H1 (cell line): ENCODE measurements around the gene LTO1. TPM values are rescaled to one million over a fixed set of nuclear protein-coding genes. Genes with fewer than 3 reads are reported as not detected.

ENCODE experiments used
- CTCF ChIA-PET: fragments of 300-600 bp; sonication (Branson Sonifier 250); formaldehyde crosslinking; loops from one replicate; lab custom pipeline; 2021; ENCODE audit not compliant: partially characterized antibody; lab: Charles Lee
- POLR2A ChIA-PET: fragments of 300-600 bp; sonication (Branson Sonifier 250); formaldehyde crosslinking; loops from one replicate; lab custom pipeline; 2021; ENCODE audit warnings: inconsistent platforms; ENCODE audit not compliant: partially characterized antibody; lab: Charles Lee
- DNase-seq, 2 experiments: peaks; one replicate each; pipeline versions ENCODE4 v3.0.0 to v3.0.0-alpha.2; 2010 to 2022; ENCODE audit warnings: low spot score in 2 of 2, low read depth in 1 of 2, mixed read lengths in 1 of 2
- FAIRE-seq: peaks from 2 replicates; lab custom pipeline; 2011; peaks lifted over from hg19 to GRCh38; lab: Jason Lieb, UNC
- H2AFZ ChIP-seq: 2 replicates; pipeline ENCODE4 v1.8.1; 2012; ENCODE audit warnings: low read length, inconsistent platforms
- H2AK5ac ChIP-seq: 2 replicates; pipeline ENCODE4 v1.6.1; 2013; ENCODE audit warnings: low read depth, low read length
- H2BK120ac ChIP-seq: replicated peaks from 2 replicates; pipeline ENCODE3; 2013; ENCODE audit warnings: low read depth, low read length, inconsistent platforms
- H2BK12ac ChIP-seq: 2 replicates; pipeline ENCODE4 v1.6.1; 2013; ENCODE audit warnings: low read depth, low read length
- H2BK15ac ChIP-seq: 2 replicates; pipeline ENCODE4 v1.6.1; 2013; ENCODE audit warnings: low read length
- H2BK20ac ChIP-seq: 2 replicates; pipeline ENCODE4 v1.6.1; 2013; ENCODE audit warnings: low read length
- H2BK5ac ChIP-seq: 2 replicates; pipeline ENCODE4 v1.6.1; 2013; ENCODE audit warnings: low read depth, low read length
- H3K14ac ChIP-seq: 2 replicates; pipeline ENCODE4 v1.6.1; 2013; ENCODE audit warnings: inconsistent platforms; ENCODE audit not compliant: insufficient read length
- H3K18ac ChIP-seq: 2 replicates; pipeline ENCODE4 v1.6.1; 2013; ENCODE audit warnings: low read length; ENCODE audit errors: extremely low read depth
- H3K23ac ChIP-seq: 2 replicates; pipeline ENCODE4 v1.6.1; 2013; ENCODE audit warnings: inconsistent platforms; ENCODE audit not compliant: insufficient read length
- H3K23me2 ChIP-seq: 2 replicates; pipeline ENCODE4 v1.6.1; 2013; ENCODE audit warnings: low read depth, low read length
- H3K27ac ChIP-seq: 2 replicates; pipeline ENCODE4 v1.6.1; 2011; ENCODE audit warnings: low read depth, low read length, inconsistent platforms
- H3K27me3 ChIP-seq, 4 experiments: replicated peaks in 1 of 4; 1 replicate in 1 of 4; 2 replicates in 3 of 4; pipeline versions ENCODE4 v1.6.1 to v1.8.1; 2011 to 2013; ENCODE audit warnings: low read length in 3 of 4, mild to moderate bottlenecking in 3 of 4, inconsistent platforms in 2 of 4, mixed read lengths in 2 of 4, moderate library complexity in 1 of 4; ENCODE audit not compliant: control insufficient read depth in 3 of 4, insufficient read depth in 3 of 4; ENCODE audit errors: extremely low read depth in 1 of 4
- H3K36me3 ChIP-seq, 4 experiments: 2 replicates each; pipeline versions ENCODE4 v1.6.1 to v1.8.1; 2011 to 2013; ENCODE audit warnings: mild to moderate bottlenecking in 4 of 4, low read length in 3 of 4, moderate library complexity in 2 of 4, control low read depth in 1 of 4, inconsistent platforms in 1 of 4; ENCODE audit not compliant: insufficient read depth in 4 of 4, control insufficient read depth in 2 of 4
- H3K4ac ChIP-seq: replicated peaks from 2 replicates; pipeline ENCODE3; 2013; ENCODE audit warnings: low read length, low read depth, mixed read lengths, inconsistent platforms; ENCODE audit not compliant: insufficient read length
- H3K4me1 ChIP-seq, 4 experiments: replicated peaks in 1 of 4; 1 replicate in 1 of 4; 2 replicates in 3 of 4; pipeline versions ENCODE4 v1.6.1 to v1.8.1; 2011 to 2013; ENCODE audit warnings: low read length in 3 of 4, inconsistent platforms in 2 of 4, mixed read lengths in 1 of 4; ENCODE audit not compliant: insufficient read depth in 4 of 4, control insufficient read depth in 3 of 4
- H3K4me2 ChIP-seq, 2 experiments: 2 replicates each; pipeline versions ENCODE4 v1.6.1 to v1.8.1; 2011 to 2013; ENCODE audit warnings: low read depth in 2 of 2, low read length in 2 of 2, control low read depth in 1 of 2, inconsistent platforms in 1 of 2, mild to moderate bottlenecking in 1 of 2; ENCODE audit not compliant: insufficient read depth in 1 of 2
- H3K4me3 ChIP-seq, 4 experiments: fragments of 200-600, 300-600 bp in 1 of 4; sonication (generic), shearing (Covaris generic), sonication (Bioruptor Twin) in 1 of 4; 2 replicates each; pipeline versions ENCODE4 v1.5.1 to v1.8.1; 2011 to 2016; ENCODE audit warnings: low read length in 4 of 4, low read depth in 3 of 4, control low read depth in 2 of 4, inconsistent platforms in 2 of 4, mild to moderate bottlenecking in 2 of 4, mixed read lengths in 1 of 4, moderate library complexity in 1 of 4; ENCODE audit not compliant: insufficient read depth in 2 of 4; ENCODE audit errors: extremely low read depth in 1 of 4
- H3K56ac ChIP-seq: replicated peaks from 2 replicates; pipeline ENCODE3; 2013; ENCODE audit warnings: low read depth, mild to moderate bottlenecking, mixed read lengths, low read length, inconsistent platforms; ENCODE audit not compliant: insufficient read length
- H3K79me1 ChIP-seq: 2 replicates; pipeline ENCODE4 v1.6.1; 2013; ENCODE audit warnings: low read depth, low read length, control low read depth
- H3K79me2 ChIP-seq, 2 experiments: 2 replicates each; pipeline versions ENCODE4 v1.6.1 to v1.8.1; 2012 to 2013; ENCODE audit warnings: low read length in 2 of 2, mild to moderate bottlenecking in 2 of 2, inconsistent platforms in 1 of 2; ENCODE audit not compliant: insufficient read depth in 2 of 2, control insufficient read depth in 1 of 2
- H3K9ac ChIP-seq, 4 experiments: replicated peaks in 1 of 4; 1 replicate in 1 of 4; 2 replicates in 3 of 4; pipeline versions ENCODE4 v1.6.1 to v1.8.1; 2011 to 2013; ENCODE audit warnings: low read depth in 3 of 4, low read length in 3 of 4, control low read depth in 2 of 4, mild to moderate bottlenecking in 2 of 4, moderate library complexity in 2 of 4, inconsistent platforms in 1 of 4; ENCODE audit errors: extremely low read depth in 1 of 4
- H3K9me3 ChIP-seq, 2 experiments: 2 replicates each; pipeline versions ENCODE4 v1.6.1 to v1.8.1; 2012 to 2013; ENCODE audit warnings: mild to moderate bottlenecking in 2 of 2, moderate library complexity in 2 of 2, control low read depth in 1 of 2, inconsistent platforms in 1 of 2, low read depth in 1 of 2, low read length in 1 of 2, mixed read lengths in 1 of 2; ENCODE audit not compliant: insufficient read depth in 2 of 2
- H4K20me1 ChIP-seq, 2 experiments: replicated peaks in 1 of 2; 2 replicates each; pipeline versions ENCODE3 to v1.8.1; 2011 to 2013; ENCODE audit warnings: inconsistent platforms in 2 of 2, low read length in 2 of 2, mild to moderate bottlenecking in 1 of 2; ENCODE audit not compliant: insufficient read depth in 2 of 2, control insufficient read depth in 1 of 2
- H4K5ac ChIP-seq: 2 replicates; pipeline ENCODE4 v1.6.1; 2013; ENCODE audit warnings: low read length, low read depth, mixed read lengths, inconsistent platforms; ENCODE audit not compliant: insufficient read length
- H4K8ac ChIP-seq: 2 replicates; pipeline ENCODE4 v1.8.0; 2013; ENCODE audit warnings: mild to moderate bottlenecking, moderate library complexity, low read length, inconsistent platforms; ENCODE audit not compliant: insufficient read depth; ENCODE audit errors: extremely low read depth
- H4K91ac ChIP-seq: replicated peaks from 2 replicates; pipeline ENCODE3; 2013; ENCODE audit warnings: low read length, mixed read lengths, inconsistent platforms; ENCODE audit not compliant: insufficient read length
- CEBPB ChIP-seq: IDR thresholded peaks from 2 replicates; pipeline ENCODE4 v1.6.1; 2012; ENCODE audit warnings: low read depth, low read length
- WGBS, 2 experiments: shearing (Covaris generic) in 1 of 2; methylation state at CpG; one replicate each; pipeline versions ENCODE4 v1.1.6 to v1.1.7; 2013 to 2015; ENCODE audit warnings: low lambda C conversion rate in 2 of 2, mixed read lengths in 2 of 2, inconsistent platforms in 1 of 2, low coverage in 1 of 2, missing lambda C conversion rate in 1 of 2; ENCODE audit not compliant: insufficient replicate concordance in 2 of 2, insufficient coverage in 1 of 2, insufficient read length in 1 of 2; ENCODE audit errors: extremely low coverage in 1 of 2, missing lambda C conversion rate in 1 of 2; 5-methylcytosine and 5-hydroxymethylcytosine counted together
- polyA plus RNA-seq, 7 experiments: library from polyadenylated mRNA; depleted of rRNA in 3 of 7; stranded (reverse) in 5 of 7; unstranded in 2 of 7; fragments of >200 nt in 5 of 7; fragments of 200-250 nt in 2 of 7; gene quantifications; 1 replicate in 5 of 7; 2 replicates in 1 of 7; 4 replicates in 1 of 7; pipeline versions ENCODE4 v1.2.1 to v1.2.3, GENCODE V29; 2011 to 2013; ENCODE audit warnings: missing spikeins in 2 of 7, mixed read lengths in 2 of 7
- total RNA-seq: library from RNA; stranded (reverse); fragmentation: NEBNext Ultra II Directional; extraction: Animal tissue kit (Norgen Biotek cat#: 25700); gene quantifications from 2 replicates; pipeline ENCODE4 v1.2.1, GENCODE V29; 2021

Gene LTO1
- total and polyA plus RNA-seq, 2 of the 8 experiments (the other 6 are each of a cell fraction or from before 2014, with no cell fraction given) = 15.4 to 21.3 TPM

GRCh38 chr11:69691463-69691862, 16.3 kb upstream of the LTO1 start:
- Histone ChIP-seq H3K4me1 (no peaks in the 10 kb centered on the region; a peak in 1 of 7 replicates), H3K18ac (no peak overlapping the region), H3K27me3 (no peaks in the 10 kb centered on the region; a peak in 2 of 7 replicates), H3K23me2 (no peaks in the 10 kb centered on the region; the same call in 1 of the 2 replicates), H3K56ac (no peak overlapping the region), H3K9ac (no peak overlapping the region), H2AK5ac (no peak overlapping the region), H3K23ac (no peak overlapping the region), H4K8ac (no peak overlapping the region), H3K27ac (no peak overlapping the region), H2AFZ (no peak overlapping the region), H3K36me3 (no peaks in the 10 kb centered on the region), H3K79me1 (no peaks in the 10 kb centered on the region), H3K4me3 (no peak overlapping the region), H2BK20ac (no peak overlapping the region), H3K4me2 (no peak overlapping the region), H3K4ac (no peak overlapping the region), H3K14ac (no peak overlapping the region), H2BK12ac (no peak overlapping the region), H4K20me1 (no peaks in the 10 kb centered on the region), H4K5ac (no peak overlapping the region), H3K9me3 (peaks cover 0 to 3% of the 10 kb centered on the region in 2 experiments; a peak in 1 of 4 replicates), H2BK120ac (no peak overlapping the region), H2BK15ac (no peak overlapping the region), H2BK5ac (no peak overlapping the region), H4K91ac (no peak overlapping the region), H3K79me2 (no peaks in the 10 kb centered on the region)
- POLR2A ChIA-PET = interaction anchor here (0.6 to 1.3 kb wide), 4 partner anchors 11 to 610 kb away, joined by 3 to 4 read pairs (median 4); no protein-coding TSS in a partner anchor
- no peak for FAIRE-seq
- CTCF ChIA-PET = interaction anchor here (0.7 to 1.6 kb wide), 11 partner anchors 11 to 218 kb away, joined by 3 to 6 read pairs (median 3); no protein-coding TSS in a partner anchor
- WGBS, 2 experiments = 93% methylated on average over 2 of the region's 2 CpGs; no CpG with 5 or more reads in 1 of the 2 experiments
- DNase-seq = no peak
- 0 out of 2 replicates have a peak, but pooled peaks have one; percentile 34 for TF ChIP-seq CEBPB
